Neural cell (in vitro differentiated cells): Measurements from ENCODE around the gene CLDN18. TPM values are rescaled to one million over a fixed set of nuclear protein-coding genes. Genes with fewer than 3 reads are reported as not detected.

Source experiments
- H2AFZ ChIP-seq: fragments of 200-600, 300-800 bp; sonication (generic), shearing (Covaris generic); 2 replicates; pipeline ENCODE4 v1.6.0; 2014; ENCODE audit warnings: low read depth, mild to moderate bottlenecking, antibody characterized with exemption, low read length, moderate library complexity
- H3F3A ChIP-seq: fragments of 200-600 bp; shearing (Covaris generic); 2 replicates; pipeline ENCODE4 v1.6.1; 2016; ENCODE audit warnings: mild to moderate bottlenecking, moderate library complexity, mixed read lengths, antibody characterized with exemption, low read length; ENCODE audit not compliant: insufficient read depth, poor library complexity, severe bottlenecking
- H3K27ac ChIP-seq: fragments of 200-600, 300-800 bp; sonication (generic), shearing (Covaris generic); 2 replicates; pipeline ENCODE4 v1.5.1; 2014; ENCODE audit warnings: mild to moderate bottlenecking, low read length, moderate library complexity
- H3K27me3 ChIP-seq: fragments of 300-800, 200-600 bp; sonication (generic), shearing (Covaris generic); 2 replicates; pipeline ENCODE4 v1.6.0; 2014; ENCODE audit warnings: mild to moderate bottlenecking, low read depth, low read length, moderate library complexity; ENCODE audit not compliant: insufficient read depth
- H3K36me3 ChIP-seq: fragments of 300-800, 200-600 bp; sonication (generic), shearing (Covaris generic); 2 replicates; pipeline ENCODE4 v1.5.1; 2014; ENCODE audit warnings: mild to moderate bottlenecking, antibody characterized with exemption, low read length, moderate library complexity; ENCODE audit not compliant: insufficient read depth
- H3K4me2 ChIP-seq: fragments of 300-800, 200-600 bp; sonication (generic), shearing (Covaris generic); 2 replicates; pipeline ENCODE4 v1.6.0; 2014; ENCODE audit warnings: mild to moderate bottlenecking, low read length
- H3K4me3 ChIP-seq: fragments of 300-800, 200-600 bp; sonication (generic), shearing (Covaris generic); 2 replicates; pipeline ENCODE4 v1.5.1; 2014; ENCODE audit warnings: mild to moderate bottlenecking, low read length, moderate library complexity
- H3K79me2 ChIP-seq: fragments of 200-600 bp; shearing (Covaris generic); replicated peaks from 2 replicates; pipeline ENCODE4 v1.6.0; 2014; ENCODE audit warnings: mild to moderate bottlenecking, low read length, moderate library complexity; ENCODE audit not compliant: insufficient read depth
- H3K9ac ChIP-seq: fragments of 300-800, 200-600 bp; sonication (generic), shearing (Covaris generic); 2 replicates; pipeline ENCODE4 v1.6.1; 2016; ENCODE audit warnings: mild to moderate bottlenecking, low read length, mixed read lengths
- H3K9me2 ChIP-seq: fragments of 200-600 bp; shearing (Covaris generic); 2 replicates; pipeline ENCODE4 v1.6.1; 2016; ENCODE audit warnings: mild to moderate bottlenecking, low read length, mixed read lengths; ENCODE audit not compliant: insufficient read depth
- H3K9me3 ChIP-seq: fragments of 200-600, 300-800 bp; sonication (generic), shearing (Covaris generic); 2 replicates; pipeline ENCODE4 v1.6.1; 2016; ENCODE audit warnings: mild to moderate bottlenecking, mixed run types, low read length, moderate library complexity, mixed read lengths
- H4K20me1 ChIP-seq: fragments of 200-600 bp; shearing (Covaris generic); 2 replicates; pipeline ENCODE4 v1.6.1; 2016; ENCODE audit warnings: mild to moderate bottlenecking, mixed run types; ENCODE audit not compliant: insufficient read depth
- EP300 ChIP-seq: fragments of 450-650 bp; conservative IDR thresholded peaks from 2 replicates; pipeline ENCODE4 v1.6.1; 2014; ENCODE audit warnings: antibody characterized with exemption, mild to moderate bottlenecking, moderate library complexity; ENCODE audit not compliant: poor library complexity, severe bottlenecking
- EZH2 ChIP-seq: fragments of 200-600, 300-800 bp; shearing (Covaris generic), sonication (generic); IDR thresholded peaks from 2 replicates; pipeline ENCODE4 v1.6.1; 2014; ENCODE audit warnings: antibody characterized with exemption, low read length, borderline replicate concordance, mild to moderate bottlenecking; ENCODE audit not compliant: insufficient read depth, poor library complexity, severe bottlenecking
- MXI1 ChIP-seq: fragments of 450-650 bp; conservative IDR thresholded peaks from 2 replicates; pipeline ENCODE4 v1.6.1; 2014; ENCODE audit warnings: antibody characterized with exemption, mild to moderate bottlenecking; ENCODE audit not compliant: poor library complexity, severe bottlenecking
- POLR2AphosphoS5 ChIP-seq: IDR thresholded peaks from 2 replicates; pipeline ENCODE4 v1.6.1; 2012
- RAD21 ChIP-seq: fragments of 450-650 bp; conservative IDR thresholded peaks from 2 replicates; pipeline ENCODE4 v1.6.1; 2014; ENCODE audit warnings: antibody characterized with exemption, mild to moderate bottlenecking, moderate library complexity
- SMC3 ChIP-seq: fragments of 450-650 bp; conservative IDR thresholded peaks from 2 replicates; pipeline ENCODE4 v1.6.1; 2014; ENCODE audit warnings: antibody characterized with exemption, mild to moderate bottlenecking, moderate library complexity; ENCODE audit not compliant: poor library complexity
- TAF1 ChIP-seq: IDR thresholded peaks from 2 replicates; pipeline ENCODE4 v1.6.1; 2012; ENCODE audit warnings: low read depth
- polyA plus RNA-seq: library from polyadenylated mRNA; depleted of rRNA; stranded (reverse); fragments of >200 nt; gene quantifications from 2 replicates; pipeline ENCODE4 v1.2.3, GENCODE V29; 2014
- TF ChIP-seq, protein P1 (sequence below): fragments of 450-650 bp; IDR thresholded peaks from 2 replicates; pipeline ENCODE4 v1.5.1; 2014; ENCODE audit warnings: antibody characterized with exemption, mild to moderate bottlenecking, moderate library complexity; ENCODE audit not compliant: poor library complexity, severe bottlenecking
- TF ChIP-seq, protein P2 (sequence below): IDR thresholded peaks from 2 replicates; pipeline ENCODE4 v1.6.1; 2012; ENCODE audit warnings: borderline replicate concordance

Gene CLDN18
- polyA plus RNA-seq, 1 donor from 2014 or later = not detected

DNA sequence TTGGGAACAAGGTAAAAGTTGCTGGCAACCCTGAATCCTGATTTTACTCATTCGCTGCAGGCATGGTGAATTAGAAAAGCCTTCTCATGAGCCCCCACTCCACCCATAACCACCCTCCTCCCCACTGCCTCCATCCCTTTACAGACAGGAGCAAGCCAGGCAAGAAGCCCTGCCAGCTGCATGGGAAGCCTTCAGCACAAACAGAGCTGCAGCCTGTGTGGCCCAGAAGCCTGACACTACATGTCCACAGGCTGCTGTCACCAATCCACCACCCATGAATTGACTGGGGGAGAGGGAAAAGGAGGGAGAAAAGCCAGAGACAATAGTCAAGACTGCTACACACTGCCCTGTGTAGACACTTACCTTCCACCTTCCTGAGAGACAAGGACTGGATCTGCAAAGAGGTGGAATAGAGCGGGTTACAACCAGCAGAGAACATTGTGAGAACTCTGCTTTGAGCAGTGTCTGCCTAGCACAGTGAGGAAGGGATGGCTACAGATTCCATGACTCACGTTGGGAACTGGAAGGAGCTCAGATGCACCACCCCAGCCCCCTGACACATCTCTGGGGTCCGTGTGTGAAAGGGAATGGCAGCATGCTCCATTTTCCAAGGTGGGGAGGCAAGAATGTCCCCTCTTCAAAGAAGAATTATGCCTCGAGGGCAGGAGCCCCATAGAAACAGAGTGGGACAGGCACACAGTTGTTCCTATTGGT is 71.6 kb downstream of the CLDN18 start:
- H3K4me3 ChIP-seq = no peak overlapping the region
- no peak overlapping the region for H3K9ac ChIP-seq
- H4K20me1 ChIP-seq = no peaks in the 10 kb centered on the region
- TF ChIP-seq EZH2 = no peak
- no peak for TF ChIP-seq RAD21
- TF ChIP-seq POLR2AphosphoS5 = no peak
- no peak for TF ChIP-seq SMC3
- no peak for TF ChIP-seq EP300
- TF ChIP-seq, protein P1, sequence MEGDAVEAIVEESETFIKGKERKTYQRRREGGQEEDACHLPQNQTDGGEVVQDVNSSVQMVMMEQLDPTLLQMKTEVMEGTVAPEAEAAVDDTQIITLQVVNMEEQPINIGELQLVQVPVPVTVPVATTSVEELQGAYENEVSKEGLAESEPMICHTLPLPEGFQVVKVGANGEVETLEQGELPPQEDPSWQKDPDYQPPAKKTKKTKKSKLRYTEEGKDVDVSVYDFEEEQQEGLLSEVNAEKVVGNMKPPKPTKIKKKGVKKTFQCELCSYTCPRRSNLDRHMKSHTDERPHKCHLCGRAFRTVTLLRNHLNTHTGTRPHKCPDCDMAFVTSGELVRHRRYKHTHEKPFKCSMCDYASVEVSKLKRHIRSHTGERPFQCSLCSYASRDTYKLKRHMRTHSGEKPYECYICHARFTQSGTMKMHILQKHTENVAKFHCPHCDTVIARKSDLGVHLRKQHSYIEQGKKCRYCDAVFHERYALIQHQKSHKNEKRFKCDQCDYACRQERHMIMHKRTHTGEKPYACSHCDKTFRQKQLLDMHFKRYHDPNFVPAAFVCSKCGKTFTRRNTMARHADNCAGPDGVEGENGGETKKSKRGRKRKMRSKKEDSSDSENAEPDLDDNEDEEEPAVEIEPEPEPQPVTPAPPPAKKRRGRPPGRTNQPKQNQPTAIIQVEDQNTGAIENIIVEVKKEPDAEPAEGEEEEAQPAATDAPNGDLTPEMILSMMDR = no peak
- TF ChIP-seq MXI1 = no peak
- TF ChIP-seq, protein P2, sequence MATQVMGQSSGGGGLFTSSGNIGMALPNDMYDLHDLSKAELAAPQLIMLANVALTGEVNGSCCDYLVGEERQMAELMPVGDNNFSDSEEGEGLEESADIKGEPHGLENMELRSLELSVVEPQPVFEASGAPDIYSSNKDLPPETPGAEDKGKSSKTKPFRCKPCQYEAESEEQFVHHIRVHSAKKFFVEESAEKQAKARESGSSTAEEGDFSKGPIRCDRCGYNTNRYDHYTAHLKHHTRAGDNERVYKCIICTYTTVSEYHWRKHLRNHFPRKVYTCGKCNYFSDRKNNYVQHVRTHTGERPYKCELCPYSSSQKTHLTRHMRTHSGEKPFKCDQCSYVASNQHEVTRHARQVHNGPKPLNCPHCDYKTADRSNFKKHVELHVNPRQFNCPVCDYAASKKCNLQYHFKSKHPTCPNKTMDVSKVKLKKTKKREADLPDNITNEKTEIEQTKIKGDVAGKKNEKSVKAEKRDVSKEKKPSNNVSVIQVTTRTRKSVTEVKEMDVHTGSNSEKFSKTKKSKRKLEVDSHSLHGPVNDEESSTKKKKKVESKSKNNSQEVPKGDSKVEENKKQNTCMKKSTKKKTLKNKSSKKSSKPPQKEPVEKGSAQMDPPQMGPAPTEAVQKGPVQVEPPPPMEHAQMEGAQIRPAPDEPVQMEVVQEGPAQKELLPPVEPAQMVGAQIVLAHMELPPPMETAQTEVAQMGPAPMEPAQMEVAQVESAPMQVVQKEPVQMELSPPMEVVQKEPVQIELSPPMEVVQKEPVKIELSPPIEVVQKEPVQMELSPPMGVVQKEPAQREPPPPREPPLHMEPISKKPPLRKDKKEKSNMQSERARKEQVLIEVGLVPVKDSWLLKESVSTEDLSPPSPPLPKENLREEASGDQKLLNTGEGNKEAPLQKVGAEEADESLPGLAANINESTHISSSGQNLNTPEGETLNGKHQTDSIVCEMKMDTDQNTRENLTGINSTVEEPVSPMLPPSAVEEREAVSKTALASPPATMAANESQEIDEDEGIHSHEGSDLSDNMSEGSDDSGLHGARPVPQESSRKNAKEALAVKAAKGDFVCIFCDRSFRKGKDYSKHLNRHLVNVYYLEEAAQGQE = no peak
- TF ChIP-seq TAF1 = no peak
- no peaks in the 10 kb centered on the region for H3K36me3 ChIP-seq
- H3K27ac ChIP-seq = no peak overlapping the region
- no peaks in the 10 kb centered on the region for H3K9me3 ChIP-seq
- H3K27me3 ChIP-seq = no peaks in the 10 kb centered on the region
- H3F3A ChIP-seq = no peaks in the 10 kb centered on the region
- H3K9me2 ChIP-seq = no peaks in the 10 kb centered on the region
- no peak overlapping the region for H2AFZ ChIP-seq
- no peaks in the 10 kb centered on the region for H3K79me2 ChIP-seq
- no peak overlapping the region for H3K4me2 ChIP-seq

DNA sequence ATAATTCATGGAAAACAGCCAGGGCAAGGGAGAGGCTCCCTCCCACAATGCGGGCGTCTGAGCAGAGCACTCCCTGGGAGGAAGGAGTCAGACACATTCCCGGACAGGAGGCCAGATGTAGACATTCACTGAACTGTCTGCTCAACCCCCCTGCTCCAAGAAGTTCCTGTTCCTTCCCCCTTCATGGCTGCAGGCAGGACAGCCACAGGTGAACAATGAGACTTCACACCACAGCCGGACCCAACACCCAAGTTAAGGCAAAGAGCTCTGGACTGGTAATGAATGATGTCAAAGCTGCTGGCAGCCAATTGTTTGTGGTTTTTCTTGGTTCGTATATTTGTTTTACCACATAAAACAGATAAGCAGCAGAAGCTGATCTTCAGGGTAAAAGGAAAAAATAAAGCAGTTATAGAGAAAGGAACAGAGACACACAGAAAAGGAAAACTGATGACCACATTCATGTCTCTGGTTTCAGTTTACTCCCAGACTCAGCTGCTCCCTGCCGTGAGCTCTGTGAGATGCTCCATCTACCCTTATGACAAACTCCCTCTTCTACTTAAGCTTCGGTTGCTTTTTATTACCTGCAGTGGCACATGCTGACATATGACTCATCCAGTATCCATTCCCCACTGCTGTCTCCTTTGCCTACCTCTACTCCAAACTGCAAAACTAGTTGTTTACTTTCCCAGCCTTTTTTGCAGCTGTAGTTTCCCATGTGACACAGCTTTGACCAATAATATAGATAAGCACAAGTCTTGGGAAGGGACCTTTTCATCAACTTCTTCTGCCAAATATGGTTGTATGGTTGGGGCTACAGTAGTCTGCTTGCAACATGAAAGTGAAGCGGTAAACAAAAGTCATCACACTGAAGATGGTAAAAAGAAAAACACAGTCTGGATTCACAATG is 72.4 kb downstream of the CLDN18 start:
- no peaks in the 10 kb centered on the region for H3K27me3 ChIP-seq

More for the DNA sequence above, 72.4 kb downstream of the CLDN18 start:
- Histone ChIP-seq H4K20me1 (no peaks in the 10 kb centered on the region), H3K36me3 (no peaks in the 10 kb centered on the region), H3K4me2 (no peak overlapping the region), H3K9me3 (no peaks in the 10 kb centered on the region), H3F3A (no peaks in the 10 kb centered on the region), H3K9ac (no peak overlapping the region), H3K9me2 (no peaks in the 10 kb centered on the region), H3K79me2 (no peaks in the 10 kb centered on the region), H2AFZ (no peak overlapping the region), H3K27ac (no peak overlapping the region), H3K4me3 (no peak overlapping the region)
- TF ChIP-seq TAF1 (no peak), RAD21 (no peak), EP300 (no peak)
